Activated CD8-positive, alpha-beta memory T cell treated with anti-CD3 and anti-CD28 coated beads, Interleukin-2, amount 50 U/mL, for 24 hours (primary cell): ENCODE data around the gene SCUBE2.
A peak's percentile ranks its signal among the peaks of the same experiment; 100 is the strongest.

Experiments
- DNase-seq: peaks from one replicate; pipeline ENCODE4 v3.0.0-alpha.2; 2020; ENCODE audit errors: extremely low read depth

The SCUBE2 gene

DNA sequence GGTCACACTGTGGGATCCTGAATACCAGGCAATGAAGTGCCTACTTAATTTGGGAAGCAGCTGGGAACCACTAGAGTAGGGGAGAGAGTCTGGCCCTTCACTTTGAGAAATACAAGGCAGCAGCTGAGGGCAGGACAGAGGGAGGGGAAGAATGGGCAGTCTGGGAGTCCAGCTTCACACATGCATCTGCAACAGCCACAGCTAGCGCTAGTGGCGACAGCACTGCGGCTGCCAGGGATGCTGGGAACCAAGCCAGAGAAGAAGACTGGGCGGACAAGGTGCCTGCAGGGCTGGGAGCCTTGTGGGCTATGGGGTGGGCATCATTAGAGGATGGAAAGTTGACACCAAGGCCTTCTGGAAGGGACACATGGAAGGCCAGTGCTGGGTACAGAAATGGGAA is 15.8 kb downstream of the SCUBE2 start:
- DNase-seq, result no peak

GRCh38 chr11:9074338-9075029 is 16.9 kb downstream of the SCUBE2 start:
- no peak for DNase-seq

- DNase-seq, result no peak
Observed at GRCh38 chr11:9073466-9074225, 17.8 kb downstream of the SCUBE2 start.

DNA sequence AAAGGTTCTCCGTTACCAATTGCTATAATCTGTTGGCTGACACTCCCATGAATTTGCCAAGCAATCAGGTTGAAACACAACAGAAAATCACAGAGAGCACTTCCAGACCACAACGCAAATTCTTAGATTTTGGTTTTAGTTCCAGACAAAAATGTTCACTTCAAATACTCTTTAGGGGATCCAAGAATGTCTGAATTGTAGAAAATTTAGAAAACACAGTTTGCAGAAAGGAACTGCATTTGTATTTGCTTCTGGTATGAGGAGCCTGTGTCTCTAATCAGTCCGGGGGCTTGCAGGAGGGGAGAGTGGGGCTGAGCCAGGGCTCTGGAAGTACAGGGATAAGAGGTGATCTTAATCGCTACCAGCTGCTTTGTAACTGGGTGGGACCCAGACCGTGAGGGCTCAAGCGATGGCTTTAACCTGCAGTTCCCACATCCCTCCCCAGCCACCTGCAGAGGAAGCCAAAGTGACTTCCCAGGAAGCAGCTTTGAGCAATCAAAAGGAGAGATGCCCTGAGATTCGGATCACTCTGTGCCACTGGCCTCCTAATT is 18.7 kb downstream of the SCUBE2 start:
- DNase-seq, result no peak

DNA sequence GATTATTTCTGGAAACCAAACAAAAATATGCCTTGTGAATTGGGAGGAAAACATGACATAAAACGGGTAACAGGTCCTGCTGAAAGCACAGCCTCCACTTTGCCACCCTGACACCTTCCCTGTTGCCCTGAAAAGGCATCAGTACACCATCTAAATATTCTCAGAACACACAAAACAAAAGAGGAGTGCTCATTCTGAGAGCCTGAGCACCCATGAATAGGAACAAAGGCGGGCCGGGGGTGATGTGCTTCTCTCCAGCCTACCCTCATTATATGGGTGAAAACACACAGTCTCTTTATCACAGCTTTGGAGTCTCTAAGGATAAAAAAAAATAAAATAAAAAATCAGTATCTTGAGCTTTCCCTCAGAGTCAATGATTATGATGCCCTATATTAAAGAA is 19.7 kb downstream of the SCUBE2 start:
- DNase-seq, result no peak

- DNase-seq, result no peak
Observed at GRCh38 chr11:9070749-9071491, 20.5 kb downstream of the SCUBE2 start.

DNA sequence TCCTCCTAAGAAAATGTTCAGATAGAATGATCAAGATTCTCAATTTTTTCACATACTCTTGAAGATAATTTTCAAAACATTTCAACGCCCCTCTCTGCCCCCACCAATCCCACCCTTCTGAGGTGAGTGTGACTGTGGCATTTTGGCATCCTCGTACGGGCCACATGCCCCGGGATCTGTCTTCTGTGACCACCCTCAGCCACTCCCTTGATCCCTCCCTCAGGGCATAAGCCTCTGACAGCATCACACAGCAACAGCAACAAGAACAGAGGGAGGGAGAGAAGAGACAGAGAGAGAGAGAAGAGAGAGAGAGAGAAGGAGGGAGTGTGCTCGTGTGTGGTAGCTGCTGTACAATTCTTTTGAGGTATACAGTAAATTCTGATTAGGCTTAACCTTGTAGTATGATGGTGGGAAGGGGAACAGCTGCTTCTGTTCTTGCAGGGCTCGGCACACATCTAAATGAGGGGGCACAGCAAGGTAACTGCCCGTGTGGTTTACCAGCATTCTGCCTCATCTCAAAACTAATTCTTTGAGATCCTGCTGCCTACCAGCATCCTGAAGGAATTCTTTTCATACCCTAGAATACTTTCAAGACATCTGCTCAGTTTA is 21.4 kb downstream of the SCUBE2 start:
- DNase-seq, result no peak

DNA sequence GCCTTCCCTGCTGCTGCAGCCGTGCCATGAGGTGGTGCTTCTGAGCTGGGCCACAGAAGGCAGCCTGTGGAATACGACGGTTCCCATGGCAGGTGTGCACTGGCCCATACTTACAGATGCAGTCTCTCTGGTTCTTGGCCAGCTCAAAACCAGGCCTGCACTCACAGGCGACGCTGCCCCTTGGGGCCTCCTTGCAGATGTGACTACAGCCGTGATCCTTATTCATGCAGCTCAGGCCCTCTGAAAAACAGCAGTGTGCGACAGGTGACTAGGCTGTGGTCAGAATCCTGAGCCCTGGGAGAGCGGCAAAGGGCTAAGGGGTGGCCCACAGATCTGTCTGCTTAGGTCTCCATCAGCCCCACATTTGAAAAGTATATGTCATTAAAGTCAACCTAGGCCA is 22.1 kb downstream of the SCUBE2 start:
- no peak for DNase-seq

DNA sequence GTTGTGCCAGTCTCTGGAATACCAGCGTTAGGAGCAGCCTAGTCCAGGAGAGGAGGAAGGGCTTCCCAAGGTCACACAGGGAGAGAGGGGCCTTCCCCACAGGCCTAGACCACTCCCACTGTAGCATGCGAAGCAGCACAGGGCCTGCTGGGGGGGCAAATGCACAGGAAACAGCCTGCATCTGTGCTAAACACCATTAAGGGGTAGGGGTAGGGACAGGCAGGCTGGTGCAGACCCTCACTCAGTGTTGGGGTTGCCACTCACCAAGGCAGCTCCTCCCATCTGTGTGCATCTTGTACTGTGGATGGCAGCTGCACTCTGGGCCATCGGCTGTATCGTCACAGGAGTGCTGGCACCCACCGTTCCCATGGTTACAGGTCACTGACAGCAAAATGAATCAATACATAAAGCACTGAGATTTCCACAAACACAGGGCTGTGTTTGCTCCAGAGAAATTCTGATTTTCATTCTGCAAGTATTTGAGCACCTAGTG is 24.9 kb downstream of the SCUBE2 start:
- DNase-seq, result no peak

- no peak for DNase-seq
Observed at GRCh38 chr11:9065607-9066432, 25.6 kb downstream of the SCUBE2 start.

DNA sequence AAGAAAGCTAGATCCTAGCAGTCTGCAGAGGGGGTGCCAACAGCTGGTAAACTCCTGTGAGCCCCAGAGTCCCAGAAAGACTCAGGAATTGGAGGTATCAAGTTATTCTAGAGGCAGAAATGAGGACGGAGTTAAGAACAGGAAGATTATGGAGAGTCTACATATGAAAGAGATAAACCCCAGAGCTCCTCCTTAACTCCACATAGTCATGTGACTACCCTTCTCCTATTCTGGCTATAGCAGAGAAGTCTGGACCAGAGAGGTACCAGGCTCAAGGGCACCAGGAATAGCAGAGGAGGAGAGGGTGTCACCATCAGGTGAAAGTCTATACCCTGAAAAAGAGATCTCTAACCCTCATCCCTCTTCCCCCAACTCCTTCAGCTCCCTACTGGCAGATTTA is 29.6 kb downstream of the SCUBE2 start:
- no peak for DNase-seq

DNA sequence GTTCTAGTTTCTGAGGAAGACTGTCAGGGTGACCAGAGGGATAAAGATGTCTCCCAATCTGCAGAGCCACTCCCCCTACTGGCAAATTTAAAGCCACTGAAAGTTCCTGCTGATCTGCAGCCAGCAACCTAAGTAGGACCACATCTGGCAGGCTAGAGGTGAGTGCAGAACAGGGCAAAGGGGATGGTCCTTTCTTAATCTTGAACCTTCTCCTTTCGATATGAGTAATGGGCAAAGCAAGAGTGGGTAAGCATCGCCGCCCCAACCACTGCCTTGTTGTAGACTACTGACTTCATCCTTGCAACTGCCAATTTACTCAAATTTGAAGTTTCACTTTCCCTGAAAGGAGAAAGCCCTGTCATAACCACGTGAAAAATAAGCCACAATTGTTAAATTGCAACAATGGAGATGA is 30.7 kb downstream of the SCUBE2 start:
- peak; percentile 35 for DNase-seq

GRCh38 chr11:9059406-9059805 is 32.0 kb downstream of the SCUBE2 start:
- no peak for DNase-seq

DNA sequence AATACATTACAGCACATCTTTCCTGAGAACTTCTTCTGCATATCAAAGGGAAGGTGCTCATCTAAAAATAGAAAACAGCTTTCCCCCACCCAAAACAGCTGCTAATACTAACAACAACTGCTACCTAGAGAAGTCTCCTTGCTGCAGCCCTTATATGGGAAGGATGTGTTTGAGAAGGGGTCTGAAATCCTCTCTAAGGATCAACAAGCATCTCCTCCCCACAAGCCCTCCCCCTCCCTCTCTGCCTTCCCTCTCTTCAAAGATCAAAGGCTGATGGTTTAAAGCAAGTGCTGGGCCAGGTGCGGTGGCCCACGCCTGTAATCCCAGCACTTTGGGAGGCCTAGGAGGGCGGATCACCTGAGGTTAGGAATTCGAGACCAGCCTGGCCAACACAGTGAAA is 33.5 kb downstream of the SCUBE2 start:
- no peak for DNase-seq

- no peak for DNase-seq
Observed at GRCh38 chr11:9057007-9057406, 34.4 kb downstream of the SCUBE2 start.

DNA sequence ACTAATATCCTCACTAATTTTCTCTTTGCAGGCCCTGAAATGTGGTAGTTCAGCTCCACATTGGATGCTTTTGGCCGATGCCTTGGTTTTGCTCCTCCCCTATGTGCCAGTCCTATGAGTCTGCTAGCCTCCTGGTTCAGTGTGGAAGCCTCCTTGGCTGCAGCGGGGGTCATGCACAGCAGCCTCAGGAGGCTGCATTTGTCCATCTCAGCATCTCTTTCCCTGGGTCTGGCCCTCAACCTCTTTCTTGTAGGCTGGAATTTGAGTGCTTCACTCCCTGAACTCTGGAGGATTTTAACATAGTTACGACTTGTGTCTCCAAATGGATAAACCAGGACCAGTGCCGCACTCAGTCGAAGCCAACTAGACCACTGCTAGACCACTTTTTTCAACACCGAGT is 34.9 kb downstream of the SCUBE2 start:
- DNase-seq, result no peak

DNA sequence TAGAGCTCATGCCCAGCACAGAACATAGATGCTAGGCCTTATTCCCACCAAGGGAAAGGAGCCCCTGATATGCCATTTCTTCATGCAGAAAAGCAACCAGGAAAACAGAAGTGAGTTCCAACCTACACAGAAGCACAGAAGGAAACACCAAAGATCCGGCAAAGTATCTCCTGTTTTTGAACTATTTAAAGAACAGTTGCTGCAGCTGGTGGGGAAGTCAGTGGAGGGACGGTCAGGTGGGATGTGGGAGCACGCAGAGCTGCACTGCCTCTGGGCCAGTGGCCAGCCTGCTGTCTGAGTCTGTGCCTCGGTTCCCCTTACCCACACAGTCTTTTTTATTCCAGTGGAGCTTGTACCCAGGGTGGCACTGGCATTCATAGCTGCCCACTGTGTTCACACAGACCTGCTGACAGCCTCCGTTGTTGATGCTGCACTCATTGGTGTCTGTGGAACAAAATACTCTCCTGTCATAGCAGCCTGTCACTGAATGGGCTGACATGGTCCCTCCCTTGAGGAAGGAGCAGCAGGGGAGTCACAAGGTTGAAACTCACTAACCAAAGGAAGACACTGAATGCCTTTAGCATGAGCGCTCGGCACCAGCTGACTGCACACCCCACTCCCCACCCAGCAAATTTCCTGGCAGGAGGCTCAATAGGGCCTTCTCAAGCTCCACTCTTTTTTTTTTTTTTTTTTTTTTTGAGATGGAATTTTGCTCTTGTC is 37.9 kb downstream of the SCUBE2 start:
- DNase-seq, result no peak

GRCh38 chr11:9052316-9052715 is 39.1 kb downstream of the SCUBE2 start:
- no peak for DNase-seq

DNA sequence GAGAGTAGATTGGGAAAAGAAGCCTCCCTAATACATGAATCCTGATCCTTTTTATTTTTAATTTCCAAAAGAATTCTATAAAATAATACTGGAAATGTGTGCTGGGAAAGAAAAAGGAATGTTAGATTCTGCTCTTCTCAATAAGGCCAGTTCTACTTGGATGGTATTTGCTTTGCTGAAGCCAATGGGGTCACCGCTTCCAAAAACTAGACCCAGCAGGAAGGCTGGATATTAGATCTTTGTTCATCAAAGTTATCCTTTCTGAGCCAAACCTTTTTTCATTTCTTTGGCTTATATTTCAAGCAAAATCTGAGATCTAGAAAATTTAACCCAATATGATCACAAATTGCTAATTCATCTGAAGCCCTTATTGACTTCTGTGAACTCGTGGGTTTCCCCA is 41.4 kb downstream of the SCUBE2 start:
- DNase-seq, result no peak

GRCh38 chr11:9047964-9048523 is 43.4 kb downstream of the SCUBE2 start:
- DNase-seq, result no peak
